Measurements from ENCODE around the gene DLGAP1. TPM values are rescaled to one million over a fixed set of nuclear protein-coding genes. Genes with fewer than 3 reads are reported as not detected.

The DLGAP1 gene
- total and polyA plus RNA-seq, 10 of the 15 experiments (the other 5 are each of a cell fraction or from before 2014, with no cell fraction given), result 0.23 to 27.6 (median 1.9) TPM

- POLR2A ChIA-PET, result no interaction called here
- Histone ChIP-seq H3K79me2 (ENCODE audit: control insufficient read depth, insufficient read depth, low read length) (no peaks in the 10 kb centered on the region), H3K4me2 (ENCODE audit: control insufficient read depth, insufficient read depth) (no peak overlapping the region), H2AFZ (ENCODE audit: control insufficient read depth, low read depth, low read length) (no peak overlapping the region), H3K36me3 (ENCODE audit: control insufficient read depth in 2 of 2, insufficient read depth in 2 of 2, low read length in 1 of 2) (peaks cover 0 to 2% of the 10 kb centered on the region in 2 experiments; a peak in 1 of 4 replicates), H3K27me3 (replicated peaks in 1 of 2; ENCODE audit: control insufficient read depth in 2 of 2, insufficient read depth in 2 of 2, low read length in 1 of 2) (no peaks in the 10 kb centered on the region), H4K20me1 (ENCODE audit: control insufficient read depth, insufficient read depth) (no peaks in the 10 kb centered on the region), H3K4me1 (ENCODE audit: control insufficient read depth, insufficient read depth, low read length) (no peaks in the 10 kb centered on the region), H3K4me3 (no peak overlapping the region), H3K27ac (ENCODE audit: control insufficient read depth, insufficient read depth) (no peak overlapping the region), H3K9ac (ENCODE audit: control insufficient read depth, insufficient read depth, low read length) (no peak overlapping the region), H3K9me3 (replicated peaks; ENCODE audit: control insufficient read depth, insufficient read depth, low read length) (no peaks in the 10 kb centered on the region)
- intact Hi-C loops (cut with micrococcal nuclease; ENCODE audit: unreplicated experiment), result no loop called here
- SMC1A ChIA-PET (ENCODE audit: uncharacterized antibody, unreplicated experiment), result no interaction called here
- 100% methylated on average over 1 of the region's 1 CpG for WGBS (ENCODE audit: insufficient coverage, insufficient replicate concordance, low lambda C conversion rate, missing lambda C conversion rate)
- in situ Hi-C loops (cut with MboI), result no loop called here
- CTCF ChIA-PET, result no interaction called here
- no peak for ATAC-seq
- TF ChIP-seq HDGF (IDR thresholded peaks at IDR 0.05) (peak; percentile 92), CHD4 (IDR thresholded peaks at IDR 0.05) (no peak), NBN (IDR thresholded peaks at IDR 0.05) (0 out of 2 replicates have a peak, but pooled peaks have one; percentile 43)
- FAIRE-seq, result no peak
- no peak for DNase-seq (ENCODE audit: low read depth, low spot score)
- RAD21 ChIA-PET (ENCODE audit: unreplicated experiment), result interaction anchor here (0.6 kb wide), 1 partner anchor 30 kb away, joined by 3 read pairs; no protein-coding TSS in a partner anchor
- BruUV-seq (replicated peaks), result no TSS peak
These were observed 713.8 kb downstream of the DLGAP1 start for GRCh38 chr18:3741333-3741732.

GRCh38 chr18:3728704-3729437 lies 726.2 kb downstream of the DLGAP1 start:
- CTCF ChIA-PET, result interaction anchor here (0.7 kb wide), 1 partner anchor 270 kb away, joined by 3 read pairs; no protein-coding TSS in a partner anchor
- intact Hi-C loops (cut with micrococcal nuclease; ENCODE audit: unreplicated experiment), result no loop called here
- whole genome bisulfite sequencing (ENCODE audit: insufficient coverage, insufficient replicate concordance, low lambda C conversion rate, missing lambda C conversion rate), result 67% methylated on average over 33 of the region's 35 CpGs

More at GRCh38 chr18:3728704-3729437, 726.2 kb downstream of the DLGAP1 start:
- Histone ChIP-seq H2AFZ (ENCODE audit: control insufficient read depth, low read depth, low read length) (no peak overlapping the region), H4K20me1 (ENCODE audit: control insufficient read depth, insufficient read depth) (no peaks in the 10 kb centered on the region), H3K9me3 (replicated peaks; ENCODE audit: control insufficient read depth, insufficient read depth, low read length) (no peaks in the 10 kb centered on the region), H3K27me3 (replicated peaks in 1 of 2; ENCODE audit: control insufficient read depth in 2 of 2, insufficient read depth in 2 of 2, low read length in 1 of 2) (no peaks in the 10 kb centered on the region; a peak in 1 of 4 replicates), H3K79me2 (ENCODE audit: control insufficient read depth, insufficient read depth, low read length) (no peaks in the 10 kb centered on the region), H3K4me1 (ENCODE audit: control insufficient read depth, insufficient read depth, low read length) (no peaks in the 10 kb centered on the region), H3K4me2 (ENCODE audit: control insufficient read depth, insufficient read depth) (no peak overlapping the region), H3K27ac (ENCODE audit: control insufficient read depth, insufficient read depth) (no peak overlapping the region), H3K36me3 (ENCODE audit: control insufficient read depth in 2 of 2, insufficient read depth in 2 of 2, low read length in 1 of 2) (no peaks in the 10 kb centered on the region; a peak in 2 of 4 replicates), H3K9ac (ENCODE audit: control insufficient read depth, insufficient read depth, low read length) (no peak overlapping the region), H3K4me3 (no peak overlapping the region)
- no peak for FAIRE-seq
- no peak for DNase-seq (ENCODE audit: low read depth, low spot score)
- ATAC-seq, result no peak
- ChIA-PET SMC1A (ENCODE audit: uncharacterized antibody, unreplicated experiment) (no interaction called here), RAD21 (ENCODE audit: unreplicated experiment) (no interaction called here), POLR2A (no interaction called here)
- in situ Hi-C loops (cut with MboI), result no loop called here
- TF ChIP-seq NBN (IDR thresholded peaks at IDR 0.05) (no peak), TCF7 (IDR thresholded peaks at IDR 0.05; ENCODE audit: borderline replicate concordance) (no peak), JUNB (IDR thresholded peaks at IDR 0.05) (no peak), POLR2A (IDR thresholded peaks at IDR 0.05; ENCODE audit: low read depth, low read length) (no peak), SPI1 (IDR thresholded peaks at IDR 0.05; ENCODE audit: borderline replicate concordance, insufficient read depth, low read depth, low read length) (no peak), CHD4 (IDR thresholded peaks at IDR 0.05) (no peak), SMARCA5 (IDR thresholded peaks at IDR 0.05) (no peak)
- BruUV-seq (replicated peaks), result no TSS peak
